ENCODE measurements around the gene PRKAR1B.
"Not testable (repeated sequence)": the region's sequence is repeated elsewhere in the genome, so short reads cannot be mapped to it uniquely, and the experiment has no call there.

PRKAR1B gene

DNA sequence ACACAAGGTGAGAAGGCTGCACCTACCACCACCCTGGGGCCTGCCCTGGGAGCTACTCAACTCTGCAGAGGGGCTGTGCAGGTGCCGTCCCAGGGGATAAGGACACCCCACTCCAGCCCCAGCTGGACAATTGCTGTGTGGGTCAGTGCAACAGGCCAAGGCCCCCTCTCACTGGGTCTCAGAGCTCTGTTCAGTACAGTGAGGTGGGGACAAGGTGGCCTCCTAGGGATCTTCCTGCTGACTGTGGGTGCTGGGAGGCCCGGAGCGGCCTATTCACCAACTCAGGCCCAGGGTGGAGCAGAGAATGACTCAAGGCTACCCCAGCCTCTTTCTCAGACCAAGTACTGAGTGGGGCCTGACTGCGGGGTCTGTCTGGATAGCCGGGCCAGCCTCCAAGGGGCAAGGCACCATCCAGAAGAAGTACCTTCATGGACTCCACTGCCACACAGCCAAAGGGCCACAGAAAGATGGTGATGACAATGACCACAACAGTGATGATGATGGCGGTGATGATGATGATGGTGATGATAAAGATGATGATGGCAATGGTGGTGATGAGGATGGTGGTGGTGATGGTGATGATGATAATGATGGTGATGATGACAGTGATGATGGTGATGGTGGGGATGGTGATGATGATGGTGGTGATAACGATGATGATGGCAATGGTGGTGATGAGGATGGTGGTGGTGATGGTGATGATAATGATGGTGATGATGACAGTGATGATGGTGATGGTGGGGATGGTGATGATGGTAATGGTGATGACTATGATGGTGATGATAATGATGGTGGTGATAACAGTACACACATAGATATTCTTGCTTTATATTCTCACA, 60.4 kb downstream of the PRKAR1B start:
- DNase-seq = no peak

DNA sequence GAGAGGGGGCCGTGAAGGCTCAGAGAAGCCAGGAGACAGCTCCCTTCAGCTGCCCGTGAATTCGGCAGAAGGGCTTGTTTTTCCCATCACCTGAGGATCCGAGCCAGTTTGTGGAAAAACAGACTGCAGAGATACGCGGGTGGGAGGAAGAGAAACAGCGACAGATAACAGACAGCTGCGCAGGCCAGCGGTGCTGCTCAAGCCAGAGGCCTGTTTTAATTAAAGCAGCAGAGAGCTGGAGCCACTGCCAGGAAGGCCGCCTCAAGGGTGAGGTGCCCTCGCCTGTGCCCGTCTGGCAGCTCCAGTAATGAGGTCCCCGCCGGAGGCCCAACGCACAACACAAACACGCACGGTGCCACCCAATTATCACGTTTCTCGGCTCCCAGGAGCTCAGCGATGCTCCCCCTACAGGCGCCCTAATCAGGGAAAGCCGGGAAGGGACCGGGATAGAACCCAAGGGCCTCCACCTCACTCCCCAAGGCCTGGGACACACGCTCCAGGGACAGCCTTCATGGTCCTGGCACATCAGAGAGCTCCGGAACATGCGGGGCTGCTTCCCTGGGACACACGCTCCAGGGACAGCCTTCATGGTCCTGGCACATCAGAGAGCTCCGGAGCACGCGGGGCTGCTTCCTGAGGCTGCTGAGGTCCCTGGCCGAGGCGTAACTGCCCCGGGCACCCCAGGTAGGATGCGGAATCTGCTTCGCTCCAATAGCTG, 61.2 kb downstream of the PRKAR1B start:
- no peak for DNase-seq

DNA sequence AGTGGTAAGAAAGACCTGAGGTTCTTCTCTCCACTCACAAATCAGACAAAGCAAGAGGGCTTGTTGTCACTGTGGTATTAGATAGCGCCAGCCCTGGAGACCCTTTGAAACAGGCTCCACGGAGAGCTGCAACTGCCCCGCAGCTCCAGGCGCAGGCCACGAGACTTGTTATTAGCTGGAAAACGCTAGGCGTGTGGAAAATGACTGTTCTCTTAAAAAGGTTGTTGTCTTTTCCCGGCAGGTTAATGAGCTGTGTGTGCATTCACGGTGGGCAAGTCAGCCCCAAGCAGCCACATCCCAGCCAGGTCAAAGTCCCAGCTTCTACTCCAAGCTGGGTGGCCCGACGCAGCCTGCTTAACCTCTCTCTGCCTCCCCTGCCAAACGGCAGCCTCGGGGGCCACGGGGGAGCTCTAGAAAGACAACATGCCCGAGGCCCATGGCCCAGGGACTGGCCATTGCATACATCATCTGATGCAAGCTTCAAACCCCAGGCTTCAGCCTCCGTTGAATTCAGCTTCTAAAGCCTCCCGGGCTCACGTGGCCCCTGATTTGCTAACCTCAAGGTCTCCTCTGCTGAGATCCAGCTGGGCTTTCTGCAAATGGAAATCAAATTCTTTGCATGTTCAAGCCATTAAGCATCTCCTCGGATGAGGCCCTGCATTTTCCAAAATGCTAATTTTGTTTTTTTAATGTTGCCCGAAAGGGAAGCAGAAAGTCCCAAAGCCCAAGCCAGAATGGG, 61.9 kb downstream of the PRKAR1B start:
- DNase-seq = no peak

DNA sequence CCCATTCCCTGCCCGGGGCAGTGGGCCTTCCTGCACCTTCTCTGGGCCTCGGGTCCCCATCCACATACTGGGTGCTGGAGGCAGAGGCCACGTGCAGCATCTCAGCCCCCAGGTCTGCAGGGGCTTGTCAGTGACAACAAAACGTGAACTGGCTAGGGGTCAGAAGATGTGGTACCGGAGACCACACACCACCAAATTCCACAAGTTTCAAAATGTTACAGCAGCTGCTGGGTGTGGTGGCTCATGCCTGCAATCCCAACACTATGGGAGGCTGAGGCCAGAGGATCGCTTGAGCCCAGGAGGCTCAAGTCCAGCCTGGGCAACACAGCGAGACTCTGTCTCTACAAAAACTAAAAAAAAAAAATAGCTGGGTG, 62.7 kb downstream of the PRKAR1B start:
- DNase-seq = no peak

DNA sequence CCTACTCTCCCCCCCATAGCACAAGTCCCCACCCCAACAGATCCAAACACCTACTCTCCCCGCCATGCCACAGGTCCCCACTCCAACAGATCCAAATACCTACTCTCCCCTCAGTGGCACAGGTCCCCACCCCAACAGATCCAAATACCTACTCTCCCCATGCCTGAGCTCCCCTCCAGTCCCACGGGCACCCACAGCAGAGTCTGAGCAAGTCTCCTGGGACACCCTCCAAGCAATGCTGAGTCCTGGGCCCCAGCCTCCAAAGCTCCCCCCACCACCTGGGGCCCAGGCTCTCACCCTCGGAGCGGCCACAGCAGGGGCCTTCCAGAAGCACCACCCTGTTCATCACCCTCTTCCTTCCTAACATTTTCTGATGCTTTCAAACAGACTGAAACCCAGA, 64.5 kb downstream of the PRKAR1B start:
- DNase-seq = no peak

DNA sequence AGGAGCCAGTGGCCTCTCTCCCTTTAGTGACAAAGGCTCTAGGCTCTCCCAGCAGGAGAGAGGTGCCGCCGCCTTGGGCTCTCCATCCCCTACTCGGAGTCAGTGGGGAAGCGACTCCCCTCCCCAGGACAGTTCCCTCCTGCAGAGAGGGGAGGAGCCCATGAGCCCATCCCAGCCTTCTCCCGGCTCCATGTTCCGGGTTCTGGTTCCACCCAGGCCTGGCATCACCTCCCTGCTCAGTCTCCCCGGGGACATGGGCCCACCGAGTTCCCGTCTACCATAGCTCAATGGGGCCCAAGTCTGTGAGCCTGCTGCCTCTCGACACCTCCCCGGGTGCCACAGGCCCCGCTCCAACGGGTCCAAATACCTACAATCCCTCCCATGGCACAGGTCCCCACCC, 67.1 kb downstream of the PRKAR1B start:
- no peak for DNase-seq

DNA sequence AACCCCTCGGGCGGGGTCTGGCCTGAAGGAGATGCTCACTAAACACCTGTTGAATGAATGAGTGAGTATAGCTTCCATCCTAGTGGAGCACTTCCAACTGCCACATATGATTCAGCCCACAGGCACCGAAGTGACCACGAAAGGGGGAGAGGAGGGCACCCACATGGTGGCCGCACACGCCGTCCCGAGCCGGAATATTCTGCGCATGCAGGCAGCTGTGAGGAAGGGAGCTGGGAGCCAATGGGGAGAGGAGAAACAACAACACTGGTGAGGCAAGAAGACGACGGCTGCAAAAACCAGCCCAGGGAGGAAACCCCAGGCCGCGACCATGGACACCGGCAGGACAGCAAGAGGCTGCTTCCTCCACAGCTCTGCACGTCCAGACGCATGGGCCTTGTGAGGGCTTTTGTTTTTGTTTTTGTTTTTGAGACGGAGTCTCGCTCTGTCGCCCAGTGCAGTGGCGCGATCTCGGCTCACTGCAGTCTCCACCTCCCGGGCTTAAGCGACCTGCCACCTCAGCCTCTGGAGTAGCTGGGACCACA, 67.7 kb downstream of the PRKAR1B start:
- no peak for DNase-seq

DNA sequence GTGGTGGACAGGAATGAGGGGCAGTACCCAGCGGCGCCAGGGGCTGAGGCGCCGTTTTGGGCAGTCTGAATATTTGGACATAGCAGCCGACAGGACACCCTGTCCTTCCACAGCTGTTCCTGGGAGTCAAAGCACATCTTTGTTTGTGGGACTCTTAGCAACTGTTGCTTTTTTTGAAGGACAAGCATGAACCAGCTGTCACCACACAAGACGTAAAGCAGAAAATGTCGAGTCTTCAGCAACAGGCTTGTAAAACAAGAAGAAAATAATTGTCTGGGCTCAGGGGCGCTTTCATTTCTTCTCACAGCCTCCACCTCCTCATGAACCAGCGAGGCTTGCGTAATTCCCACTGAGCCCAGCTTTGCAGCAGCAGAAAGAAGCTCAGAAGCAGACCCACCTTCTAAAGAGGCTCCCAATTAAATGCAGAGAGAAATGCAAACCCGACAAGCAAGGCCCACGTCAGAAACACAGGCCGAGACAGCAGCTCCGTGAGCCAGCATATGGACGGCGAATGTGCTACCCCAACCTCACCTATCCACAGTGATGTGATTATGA, 69.4 kb downstream of the PRKAR1B start:
- DNase-seq = no peak

DNA sequence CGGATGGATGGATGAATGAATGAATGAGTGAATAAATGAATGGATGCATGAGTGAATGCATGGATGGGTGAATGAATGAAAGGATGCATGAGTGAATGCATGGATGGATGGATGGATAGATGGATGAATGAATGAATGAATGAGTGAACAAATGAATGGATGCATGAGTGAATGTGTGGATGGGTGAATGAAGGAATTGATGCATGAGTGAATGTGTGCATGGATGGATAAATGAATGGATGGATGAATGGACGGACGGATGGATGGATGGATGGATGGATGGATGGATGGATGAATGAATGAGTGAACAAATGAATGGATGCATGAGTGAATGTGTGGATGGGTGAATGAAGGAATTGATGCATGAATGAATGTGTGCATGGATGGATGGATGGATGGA, 70.1 kb downstream of the PRKAR1B start:
- DNase-seq = not testable (repeated sequence)

DNA sequence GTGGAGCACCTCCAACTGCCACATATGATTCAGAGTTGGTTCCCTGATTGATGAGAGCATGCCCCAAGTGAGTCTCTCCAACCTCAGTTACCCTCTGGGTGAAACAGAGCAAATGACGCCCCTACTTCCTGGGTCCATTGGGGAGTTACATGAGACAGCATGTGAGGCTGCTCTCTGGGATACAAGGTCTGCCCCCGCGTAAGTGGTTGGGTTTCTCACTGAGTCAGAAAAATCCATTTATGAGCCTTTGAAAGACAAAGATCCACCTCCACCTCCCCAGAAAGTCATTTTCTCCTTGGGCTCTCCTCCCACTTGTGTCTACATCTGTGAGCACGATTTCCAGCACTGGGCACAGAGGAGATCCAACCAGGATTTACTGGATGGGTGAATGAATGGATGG, 71.3 kb downstream of the PRKAR1B start:
- DNase-seq = no peak

DNA sequence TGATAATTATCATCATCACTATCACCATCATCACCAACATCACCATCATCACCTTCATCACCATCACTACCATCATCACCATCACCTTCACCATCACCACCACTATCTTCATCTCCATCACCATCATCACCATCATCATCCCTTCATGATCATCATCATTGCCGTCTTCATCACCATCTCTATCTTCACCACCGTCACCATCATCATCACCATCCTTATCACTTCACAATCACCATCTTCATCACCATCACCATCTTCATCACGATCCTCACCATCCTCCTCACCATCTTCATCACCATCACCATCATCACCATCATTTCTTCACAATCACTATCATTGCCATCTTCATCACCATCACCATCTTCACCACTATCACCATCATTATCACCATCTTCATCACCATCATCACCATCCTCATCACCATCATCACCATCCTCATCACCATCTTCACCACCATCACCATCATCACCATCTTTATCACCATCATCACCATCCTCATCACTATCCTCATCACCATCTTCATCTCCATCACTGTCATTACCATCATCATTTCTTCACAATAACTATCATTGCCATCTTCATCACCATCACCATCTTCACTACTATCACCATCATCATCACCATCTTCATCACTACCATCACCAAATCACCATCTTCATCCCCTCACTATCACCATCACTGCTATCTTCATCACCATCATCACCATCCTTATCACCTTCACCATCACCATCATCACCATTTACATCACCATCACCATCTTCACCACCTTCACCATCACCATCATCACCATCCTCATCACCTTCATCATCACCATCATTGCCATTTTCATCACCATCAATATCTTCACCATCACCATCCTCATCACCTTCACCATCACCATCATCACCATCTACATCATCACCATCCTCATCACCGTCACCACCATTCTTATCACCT, 73.0 kb downstream of the PRKAR1B start:
- DNase-seq = no peak

DNA sequence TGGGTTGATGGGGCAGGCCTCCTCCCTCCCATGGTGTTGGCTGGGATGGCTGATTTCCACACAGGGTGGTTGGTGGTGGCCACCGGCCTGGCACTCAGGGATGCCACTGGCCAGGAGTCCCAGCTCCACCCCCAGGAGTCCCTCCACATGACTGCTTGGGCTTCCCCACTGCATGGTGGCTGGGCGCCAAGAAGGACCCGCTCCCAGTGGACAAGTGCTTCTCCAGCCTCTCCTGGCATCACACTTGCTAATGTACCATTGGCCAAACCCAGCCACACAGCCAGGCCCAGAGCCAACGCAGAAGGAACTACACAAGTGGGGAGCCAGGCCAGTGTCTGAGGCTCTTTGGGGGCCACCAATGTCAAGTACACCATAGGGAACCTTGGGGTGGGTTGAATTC, 74.2 kb downstream of the PRKAR1B start:
- DNase-seq = no peak

DNA sequence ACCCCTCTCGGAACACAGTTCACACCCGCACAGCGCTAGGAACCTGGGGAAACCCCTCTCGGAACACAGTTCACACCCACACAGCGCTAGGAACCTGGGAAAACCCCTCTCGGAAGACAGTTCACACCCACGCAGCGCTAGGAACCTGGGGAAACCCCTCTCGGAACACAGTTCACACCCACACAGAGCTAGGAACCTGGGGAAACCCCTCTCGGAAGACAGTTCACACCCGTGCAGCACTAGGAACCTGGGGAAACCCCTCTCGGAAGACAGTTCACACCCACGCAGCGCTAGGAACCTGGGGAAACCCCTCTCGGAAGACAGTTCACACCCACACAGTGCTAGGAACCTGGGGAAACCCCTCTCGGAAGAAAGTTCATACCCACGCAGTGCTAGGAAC, 74.9 kb downstream of the PRKAR1B start:
- not testable (repeated sequence) for DNase-seq

DNA sequence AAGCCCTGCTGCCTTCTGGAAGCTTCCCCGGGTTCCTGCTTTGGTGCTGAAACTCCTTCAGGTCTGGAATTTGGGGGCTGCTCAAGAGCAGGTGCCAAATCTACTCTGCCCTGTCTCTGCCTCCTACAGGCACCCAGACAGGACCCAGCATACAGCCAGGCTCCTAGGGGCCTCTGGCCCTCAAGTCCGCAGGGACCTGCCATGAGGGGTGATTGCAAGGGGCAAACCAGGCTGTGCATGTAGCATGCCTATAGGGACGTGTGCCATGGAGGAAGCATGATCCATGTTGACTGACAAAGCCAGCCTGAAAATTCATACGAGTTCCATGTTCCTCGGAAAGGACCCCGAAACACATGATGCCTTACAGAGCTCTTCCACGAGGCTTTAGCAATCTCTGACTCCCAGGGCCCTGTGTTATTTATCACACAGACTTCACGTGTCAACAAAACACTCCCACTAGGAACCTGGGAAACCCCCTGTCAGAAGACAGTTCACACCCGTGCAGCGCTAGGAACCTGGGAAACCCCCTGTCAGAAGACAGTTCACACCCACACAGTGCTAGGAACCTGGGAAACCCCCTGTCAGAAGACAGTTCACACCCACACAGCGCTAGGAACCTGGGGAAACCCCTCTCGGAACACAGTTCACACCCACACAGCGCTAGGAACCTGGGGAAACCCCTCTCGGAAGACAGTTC, 75.9 kb downstream of the PRKAR1B start:
- DNase-seq = no peak

DNA sequence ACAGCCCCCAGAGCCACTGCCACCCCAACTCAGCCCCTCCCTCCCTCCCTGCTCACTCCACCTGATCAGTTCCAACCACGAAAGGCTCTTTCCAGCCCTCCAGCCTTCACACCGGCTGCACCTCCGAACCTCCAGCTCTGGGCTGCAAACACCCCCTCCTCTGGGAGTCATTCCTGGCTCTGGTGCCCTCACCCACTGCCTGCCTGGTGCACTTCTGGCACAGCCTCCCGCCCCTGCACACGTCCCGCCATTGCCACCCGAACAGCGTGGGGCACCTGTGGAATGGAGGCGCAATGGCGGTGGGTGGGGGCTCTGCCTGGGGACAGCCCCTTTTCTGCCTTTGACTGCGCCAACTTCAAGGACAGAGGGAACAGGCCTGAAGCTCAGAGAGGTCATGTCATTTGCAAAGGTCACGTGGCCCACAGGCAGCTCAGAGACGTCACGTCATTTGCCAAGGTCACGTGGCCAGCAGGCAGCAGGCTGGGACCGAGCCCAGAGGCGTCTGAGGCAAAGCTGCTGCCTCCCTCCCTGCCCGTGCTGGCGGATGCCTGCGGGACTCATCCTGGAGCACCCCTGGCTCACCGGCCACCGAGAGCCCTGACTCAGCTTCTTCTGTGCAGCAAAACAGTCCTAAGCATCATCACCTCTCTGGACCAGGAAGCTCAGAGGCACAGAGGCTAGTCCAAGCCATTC, 76.6 kb downstream of the PRKAR1B start:
- DNase-seq = no peak

DNA sequence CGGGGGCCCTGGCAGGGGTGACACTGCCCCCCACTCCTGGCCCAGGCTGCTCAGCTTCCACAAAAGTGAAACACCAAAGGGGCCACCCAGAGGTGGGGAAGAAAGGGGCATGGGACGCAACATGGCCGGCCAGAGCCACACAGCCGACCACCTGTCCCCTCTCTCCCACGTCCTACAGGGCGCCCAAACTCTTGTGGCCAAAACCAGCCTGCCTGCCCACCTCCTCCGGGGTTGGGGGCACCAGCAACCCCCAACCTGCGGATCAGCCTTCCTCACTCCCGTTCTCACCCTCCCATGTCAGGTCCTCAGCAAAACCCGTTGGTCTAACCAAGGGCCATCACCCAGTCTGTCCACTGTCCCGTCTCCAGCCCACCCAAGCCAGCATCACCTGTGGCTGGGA, 80.1 kb downstream of the PRKAR1B start:
- no peak for DNase-seq

DNA sequence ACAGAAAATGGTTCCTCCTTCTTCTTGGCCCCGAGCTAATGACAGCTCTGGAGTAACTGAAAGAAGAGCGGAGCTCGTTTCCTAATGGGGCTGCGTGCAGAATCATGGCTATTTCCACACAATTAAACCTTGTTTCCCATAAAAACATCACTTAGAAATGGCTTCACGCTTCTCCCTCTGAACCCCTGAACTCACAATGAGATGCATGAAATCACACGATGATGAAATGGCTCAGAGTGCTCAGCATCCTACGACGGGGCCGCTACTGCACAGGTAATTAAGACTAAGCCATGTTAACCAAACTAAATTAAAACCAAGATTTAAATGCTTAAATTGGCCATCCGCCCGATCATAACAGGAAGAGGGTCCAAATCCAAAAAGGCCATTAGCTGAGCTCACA, 80.6 kb downstream of the PRKAR1B start:
- no peak for DNase-seq

DNA sequence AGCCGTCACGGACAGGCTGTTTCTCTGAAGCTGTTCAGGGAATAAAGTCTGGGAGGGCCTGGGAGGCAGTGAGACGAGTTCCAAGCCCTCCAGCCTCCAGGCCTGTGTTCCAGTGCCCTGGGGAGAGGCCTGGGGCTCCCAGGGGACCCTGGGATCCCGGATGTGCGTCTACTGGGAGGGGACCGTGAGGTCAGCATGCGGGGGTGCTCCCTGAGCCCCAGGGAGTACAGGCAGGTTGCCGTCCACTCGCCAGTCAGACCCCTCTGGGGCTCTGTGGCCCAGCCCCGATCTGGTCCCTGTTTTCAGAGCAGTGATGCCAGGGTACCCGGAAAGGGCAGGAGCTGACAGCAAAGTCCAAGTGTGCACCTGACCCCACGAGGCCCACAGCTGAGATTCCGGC, 81.5 kb downstream of the PRKAR1B start:
- DNase-seq = no peak

DNA sequence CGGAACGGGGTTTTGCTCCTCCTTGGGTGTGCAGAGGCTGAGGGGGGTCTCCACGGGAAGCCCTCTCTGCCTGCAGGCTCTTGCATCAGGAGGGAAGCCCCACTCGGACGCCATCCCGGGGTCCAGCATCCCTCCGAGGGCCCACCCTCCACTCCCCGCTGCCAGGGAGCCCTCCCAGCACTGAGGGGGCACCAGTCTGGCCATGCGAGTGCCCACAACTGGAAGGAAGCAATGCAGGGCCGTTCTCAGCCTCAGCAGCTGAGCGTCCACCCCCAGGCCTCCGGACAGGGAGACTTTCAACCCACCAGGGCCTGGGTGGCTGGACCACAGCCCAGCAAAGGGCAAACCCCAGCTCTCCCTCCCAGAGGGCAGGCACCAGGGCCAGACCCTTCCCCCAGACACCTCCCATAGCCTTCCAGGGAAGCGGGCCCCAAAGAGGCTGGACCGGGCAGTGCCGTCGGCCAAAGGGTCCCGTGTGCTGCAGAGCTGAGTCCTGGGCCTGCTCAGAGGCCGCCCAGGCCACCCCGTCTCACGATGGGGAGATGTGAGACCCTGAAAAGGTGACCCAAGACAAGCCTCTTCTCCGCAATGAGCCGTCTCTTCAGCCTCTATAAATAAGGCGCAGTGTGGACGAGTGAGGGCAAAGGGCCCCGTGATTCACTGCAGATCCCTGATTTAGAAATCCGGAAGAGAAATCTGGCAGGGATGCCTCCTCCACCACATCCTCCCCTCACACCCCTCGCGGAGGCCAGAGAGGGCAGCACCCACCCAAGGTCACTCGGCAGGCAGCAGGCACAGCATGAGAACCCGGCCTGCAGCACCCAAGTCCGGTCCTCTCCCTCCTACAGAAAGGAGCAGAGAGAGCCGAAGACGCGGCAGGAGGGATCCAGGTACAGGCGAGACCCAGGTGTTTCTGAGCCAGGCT, 82.4 kb downstream of the PRKAR1B start:
- DNase-seq = no peak

DNA sequence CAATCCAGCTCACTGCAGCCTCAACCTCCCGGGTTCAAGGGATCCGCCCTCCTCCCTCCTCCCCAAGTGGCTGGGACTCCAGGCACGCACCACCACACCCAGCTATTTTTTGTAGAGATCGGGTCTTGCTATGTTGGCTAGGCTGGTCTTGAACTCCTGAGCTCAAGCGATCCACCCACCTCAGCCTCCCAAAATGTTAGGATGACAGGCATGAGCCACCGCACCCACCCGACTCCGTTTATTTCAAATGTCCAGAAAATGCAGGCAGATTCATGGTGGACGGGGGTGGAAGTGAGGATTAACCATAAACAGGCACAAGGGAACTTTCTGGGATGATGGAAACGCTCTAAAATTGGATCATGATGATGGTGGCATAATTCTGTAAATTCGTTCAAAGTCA, 85.1 kb downstream of the PRKAR1B start:
- no peak for DNase-seq

Measured in NCI-H1417 (cell line).